ENCODE data around the gene DZIP3. TPM values are rescaled to one million over a fixed set of nuclear protein-coding genes. Genes with fewer than 3 reads are reported as not detected.

The DZIP3 gene
- total RNA-seq, 2 donors from 2014 or later, result 3.6 to 8.8 TPM

- intact Hi-C loops (cut with DNase I), result no loop called here
- WGBS, 2 donors, result 84 to 90% methylated on average over 2 of the region's 2 CpGs
- ATAC-seq (no peak), DNase-seq (no peak)
- TF ChIP-seq CTCF (IDR thresholded peaks at IDR 0.05) (no peak), POLR2A (IDR thresholded peaks at IDR 0.05) (no peak)
- Histone ChIP-seq H3K27me3 (no peaks in the 10 kb centered on the region), H3K36me3 (replicated peaks in 1 of 2; ENCODE audit: insufficient read depth in 1 of 2, low read depth in 2 of 2) (no peaks in the 10 kb centered on the region), H3K4me1 (no peaks in the 10 kb centered on the region), H3K4me3 (no peak overlapping the region), H3K27ac (no peak overlapping the region), H3K9me3 (no peaks in the 10 kb centered on the region)
Measured at GRCh38 chr3:108548886-108549285, 40.6 kb upstream of the DZIP3 start.

DNA sequence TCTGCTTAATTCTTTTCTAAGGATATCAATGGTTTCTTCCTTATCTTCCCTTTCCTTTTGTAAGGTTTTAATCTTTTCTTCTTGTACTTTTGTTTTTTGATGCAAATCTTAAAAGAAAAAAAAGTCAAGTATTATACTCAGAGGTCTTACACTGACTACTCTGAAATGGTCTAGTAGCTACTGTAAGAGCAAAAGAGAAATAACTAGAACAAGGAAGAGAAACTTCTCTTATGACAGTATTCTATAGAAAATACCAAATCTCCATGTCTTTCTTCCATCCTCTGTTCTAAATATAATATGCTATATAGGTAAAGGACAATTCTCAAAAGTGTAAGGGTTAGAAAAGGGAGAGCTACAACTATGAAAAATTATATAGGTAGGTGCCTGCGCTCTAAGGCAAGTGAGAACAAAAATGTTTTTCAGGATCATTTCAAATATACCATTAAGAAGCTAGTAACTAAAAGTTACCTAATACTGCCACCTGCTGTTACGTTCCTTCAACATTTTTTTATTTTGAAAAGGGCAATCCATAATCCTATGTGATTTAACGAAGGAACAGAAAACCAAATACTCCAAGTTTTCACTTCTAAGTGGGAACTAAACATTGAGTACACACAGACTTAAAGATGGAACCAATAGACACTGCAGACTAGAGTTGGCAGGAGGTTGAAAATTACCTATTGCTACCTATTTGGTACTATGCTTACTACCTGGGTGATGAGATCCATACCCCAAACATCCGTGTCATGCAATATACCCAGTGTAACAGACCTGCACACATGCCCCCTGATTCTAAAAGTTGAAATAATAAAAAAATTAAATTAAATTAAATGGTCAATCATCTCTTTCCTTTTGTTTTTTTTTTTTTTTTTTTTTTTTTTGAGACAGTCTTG lies 37.0 kb upstream of the DZIP3 start:
- H3K4me3 ChIP-seq, result no peak overlapping the region
- DNase-seq (peak in 1 of 4 donors; percentile 10), ATAC-seq (peak; percentile 47)
- H3K36me3 ChIP-seq (replicated peaks in 1 of 2; ENCODE audit: insufficient read depth in 1 of 2, low read depth in 2 of 2), result no peaks in the 10 kb centered on the region
- TF ChIP-seq CTCF (IDR thresholded peaks at IDR 0.05), result peak; percentile 17 to 61 (median 49)
- no peak for TF ChIP-seq POLR2A (IDR thresholded peaks at IDR 0.05)
- peaks cover 11% of the 10 kb centered on the region for H3K4me1 ChIP-seq
- no peak overlapping the region for H3K27ac ChIP-seq
- no peaks in the 10 kb centered on the region for H3K27me3 ChIP-seq
- WGBS, 2 donors, result 26 to 27% methylated on average over 4 of the region's 4 CpGs
- intact Hi-C loops (cut with DNase I), result no loop called here
- no peaks in the 10 kb centered on the region for H3K9me3 ChIP-seq

- Histone ChIP-seq H3K4me3 (no peak overlapping the region), H3K27ac (peak overlapping the region in 1 of 4 donors; percentile 72), H3K36me3 (replicated peaks in 1 of 2; ENCODE audit: insufficient read depth in 1 of 2, low read depth in 2 of 2) (no peaks in the 10 kb centered on the region), H3K27me3 (no peaks in the 10 kb centered on the region), H3K4me1 (peaks cover 11% of the 10 kb centered on the region), H3K9me3 (no peaks in the 10 kb centered on the region)
- DNase-seq (no peak), ATAC-seq (no peak)
- intact Hi-C loops (cut with DNase I), result no loop called here
- no peak for TF ChIP-seq CTCF (IDR thresholded peaks at IDR 0.05)
- TF ChIP-seq POLR2A (IDR thresholded peaks at IDR 0.05), result no peak
Measured at GRCh38 chr3:108554229-108554628, 35.3 kb upstream of the DZIP3 start.

DNA sequence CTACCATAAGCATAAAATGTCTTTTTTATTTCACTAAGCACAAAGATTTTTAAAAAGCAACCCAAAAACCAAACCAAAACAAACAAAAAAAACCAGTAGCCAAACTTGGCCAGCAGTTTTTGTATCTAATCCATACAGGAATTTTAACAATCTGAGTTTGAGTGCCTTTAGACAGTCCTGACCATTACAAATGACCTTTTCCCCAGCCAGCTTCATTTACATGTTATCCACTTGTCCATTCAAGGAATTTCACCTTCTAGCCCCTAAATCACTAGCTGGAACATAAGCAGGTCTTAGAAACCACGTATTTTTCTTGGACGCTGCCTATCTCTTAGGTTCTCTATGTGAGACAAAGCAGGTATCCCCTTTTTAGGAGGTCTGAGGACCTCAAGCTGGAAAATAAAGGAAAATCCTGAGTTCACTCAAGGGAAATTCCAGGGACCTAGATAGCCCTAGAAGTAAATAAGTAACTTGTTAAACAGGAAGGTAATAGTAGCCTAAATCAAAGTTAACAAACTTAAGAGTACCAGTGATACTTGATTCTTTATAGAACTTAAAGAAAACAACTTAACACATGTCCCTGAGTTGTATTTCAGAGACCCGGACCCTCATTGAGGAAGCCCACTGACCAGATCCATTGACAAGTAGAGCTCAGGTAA lies 34.5 kb upstream of the DZIP3 start:
- peak overlapping the region in 3 of 4 donors; percentile 49 to 72 (median 55) for H3K27ac ChIP-seq
- no peak overlapping the region for H3K4me3 ChIP-seq
- H3K4me1 ChIP-seq, result peaks cover 11% of the 10 kb centered on the region
- TF ChIP-seq CTCF (IDR thresholded peaks at IDR 0.05), result no peak
- no peak for TF ChIP-seq POLR2A (IDR thresholded peaks at IDR 0.05)
- intact Hi-C loops (cut with DNase I), result no loop called here
- 37 to 41% methylated on average over 3 of the region's 3 CpGs for WGBS, 2 donors
- H3K9me3 ChIP-seq, result no peaks in the 10 kb centered on the region
- DNase-seq (no peak), ATAC-seq (peak; percentile 55)
- H3K27me3 ChIP-seq, result no peaks in the 10 kb centered on the region
- H3K36me3 ChIP-seq (replicated peaks in 1 of 2; ENCODE audit: insufficient read depth in 1 of 2, low read depth in 2 of 2), result no peaks in the 10 kb centered on the region

All from body of pancreas (tissue), 4 donors.